ENCODE data around the gene LPP. TPM values are rescaled to one million over a fixed set of nuclear protein-coding genes. Genes with fewer than 3 reads are reported as not detected.

LPP gene
- total RNA-seq, 6 donors from 2014 or later, result 86.0 to 196 (median 160) TPM

DNA sequence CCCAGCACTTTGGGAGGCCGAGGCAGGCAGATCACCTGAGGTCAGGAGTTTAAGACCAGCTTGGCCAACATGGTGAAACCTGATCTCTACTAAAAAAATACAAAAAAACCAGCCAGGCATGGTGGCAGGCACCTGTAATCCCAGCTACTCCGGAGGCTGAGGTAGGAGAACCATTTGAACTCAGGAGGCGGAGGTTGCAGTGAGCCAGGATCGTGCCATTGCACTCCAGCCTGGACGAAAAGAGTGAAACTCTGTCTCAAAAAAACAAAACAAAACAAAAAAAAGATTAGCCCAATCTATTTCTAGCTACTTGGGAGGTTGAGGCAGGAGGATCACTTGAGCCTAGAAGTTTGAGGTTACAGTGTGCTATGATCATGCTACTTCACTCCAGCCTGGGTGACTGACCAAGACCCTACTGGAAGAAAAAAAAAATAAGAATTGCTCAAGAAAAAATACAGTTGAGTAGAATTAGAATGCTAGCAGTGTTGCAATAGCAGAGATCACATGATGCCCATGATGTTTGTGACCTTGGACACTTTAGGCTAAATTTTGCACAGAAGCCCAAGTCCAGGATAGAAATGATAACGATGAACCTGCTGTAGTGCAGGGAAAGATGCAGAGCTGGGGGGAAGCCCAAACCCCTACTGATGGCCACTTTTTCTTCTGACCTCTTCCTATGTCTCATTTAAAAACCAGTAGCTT, 162.2 kb downstream of the LPP start:
- Histone ChIP-seq H3K4me1 (peaks cover 0 to 10% (median 3%) of the 10 kb centered on the region in 4 donors), H3K9me3 (no peaks in the 10 kb centered on the region), H3K27me3 (no peaks in the 10 kb centered on the region), H3K27ac (no peak overlapping the region), H3K36me3 (peaks cover 0 to 2% (median 0%) of the 10 kb centered on the region in 4 donors), H3K4me3 (no peak overlapping the region)
- peak in 1 of 2 donors; percentile 70 for ATAC-seq (ENCODE audit: low FRiP score in 2 of 2)
- TF ChIP-seq EP300 (IDR thresholded peaks at IDR 0.05) (no peak), POLR2AphosphoS5 (IDR thresholded peaks at IDR 0.05) (no peak), POLR2A (IDR thresholded peaks at IDR 0.05) (no peak)
- TF ChIP-seq, protein P1, sequence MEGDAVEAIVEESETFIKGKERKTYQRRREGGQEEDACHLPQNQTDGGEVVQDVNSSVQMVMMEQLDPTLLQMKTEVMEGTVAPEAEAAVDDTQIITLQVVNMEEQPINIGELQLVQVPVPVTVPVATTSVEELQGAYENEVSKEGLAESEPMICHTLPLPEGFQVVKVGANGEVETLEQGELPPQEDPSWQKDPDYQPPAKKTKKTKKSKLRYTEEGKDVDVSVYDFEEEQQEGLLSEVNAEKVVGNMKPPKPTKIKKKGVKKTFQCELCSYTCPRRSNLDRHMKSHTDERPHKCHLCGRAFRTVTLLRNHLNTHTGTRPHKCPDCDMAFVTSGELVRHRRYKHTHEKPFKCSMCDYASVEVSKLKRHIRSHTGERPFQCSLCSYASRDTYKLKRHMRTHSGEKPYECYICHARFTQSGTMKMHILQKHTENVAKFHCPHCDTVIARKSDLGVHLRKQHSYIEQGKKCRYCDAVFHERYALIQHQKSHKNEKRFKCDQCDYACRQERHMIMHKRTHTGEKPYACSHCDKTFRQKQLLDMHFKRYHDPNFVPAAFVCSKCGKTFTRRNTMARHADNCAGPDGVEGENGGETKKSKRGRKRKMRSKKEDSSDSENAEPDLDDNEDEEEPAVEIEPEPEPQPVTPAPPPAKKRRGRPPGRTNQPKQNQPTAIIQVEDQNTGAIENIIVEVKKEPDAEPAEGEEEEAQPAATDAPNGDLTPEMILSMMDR (IDR thresholded peaks at IDR 0.05), result no peak
- DNase-seq, result no peak
- WGBS, 2 donors, result 92 to 95% methylated on average over 6 of the region's 6 CpGs

DNA sequence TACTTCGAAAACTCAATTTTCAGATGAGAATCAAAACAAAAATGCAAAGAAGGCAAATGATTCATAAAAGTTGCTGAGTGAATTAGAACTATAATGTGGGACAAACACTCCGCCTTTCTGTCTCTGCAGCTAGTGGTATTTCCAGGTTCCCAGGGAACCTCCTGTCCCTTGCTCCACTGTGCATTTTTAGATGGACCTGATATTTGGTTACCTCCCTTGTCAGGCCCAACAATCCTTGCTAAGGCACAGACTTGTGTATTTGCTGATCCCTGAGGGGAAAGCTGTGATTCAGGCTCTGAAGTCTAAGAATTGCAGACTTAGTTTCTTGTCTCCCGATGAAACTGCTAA, 162.7 kb downstream of the LPP start:
- Histone ChIP-seq H3K27ac (no peak overlapping the region), H3K4me1 (peaks cover 0 to 10% (median 3%) of the 10 kb centered on the region in 4 donors), H3K4me3 (no peak overlapping the region), H3K36me3 (peaks cover 0 to 2% (median 0%) of the 10 kb centered on the region in 4 donors), H3K27me3 (no peaks in the 10 kb centered on the region), H3K9me3 (no peaks in the 10 kb centered on the region)
- 90 to 96% methylated on average over 3 of the region's 3 CpGs for WGBS, 2 donors
- ATAC-seq (ENCODE audit: low FRiP score in 2 of 2) (peak in 1 of 2 donors; percentile 29), DNase-seq (no peak)
- TF ChIP-seq POLR2A (IDR thresholded peaks at IDR 0.05) (no peak), EP300 (IDR thresholded peaks at IDR 0.05) (no peak), POLR2AphosphoS5 (IDR thresholded peaks at IDR 0.05) (no peak)
- TF ChIP-seq, protein P1 (IDR thresholded peaks at IDR 0.05), result no peak

DNA sequence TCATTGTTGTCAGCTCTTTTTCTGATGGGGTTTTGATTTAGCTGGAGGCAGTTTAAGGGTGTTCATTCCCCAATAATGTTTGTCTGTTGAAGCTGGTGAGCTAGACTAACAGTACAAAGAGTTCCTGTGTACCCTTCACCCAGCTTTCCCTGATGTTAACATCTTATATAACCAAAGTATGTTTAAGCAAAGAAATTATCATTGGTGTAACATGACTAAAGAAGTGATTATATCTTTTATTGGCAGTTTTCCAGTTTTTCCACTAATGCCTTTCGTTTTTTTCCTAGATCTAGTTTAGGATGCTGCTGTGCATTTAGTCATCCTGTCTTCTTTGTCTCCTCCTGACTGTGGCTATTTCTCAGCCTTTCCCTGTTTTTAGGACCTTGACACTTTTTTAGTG, 165.6 kb downstream of the LPP start:
- Histone ChIP-seq H3K4me1 (peaks cover 0 to 10% (median 3%) of the 10 kb centered on the region in 4 donors), H3K27ac (no peak overlapping the region), H3K27me3 (no peaks in the 10 kb centered on the region), H3K4me3 (no peak overlapping the region), H3K9me3 (no peaks in the 10 kb centered on the region), H3K36me3 (no peaks in the 10 kb centered on the region)
- ATAC-seq (ENCODE audit: low FRiP score in 2 of 2), result no peak
- no peak for DNase-seq
- WGBS, 2 donors, result 42 to 56% methylated on average over 1 of the region's 1 CpG
- TF ChIP-seq EP300 (IDR thresholded peaks at IDR 0.05), result no peak
- TF ChIP-seq, protein P1 (IDR thresholded peaks at IDR 0.05), result no peak
- no peak for TF ChIP-seq POLR2A (IDR thresholded peaks at IDR 0.05)
- no peak for TF ChIP-seq POLR2AphosphoS5 (IDR thresholded peaks at IDR 0.05)

DNA sequence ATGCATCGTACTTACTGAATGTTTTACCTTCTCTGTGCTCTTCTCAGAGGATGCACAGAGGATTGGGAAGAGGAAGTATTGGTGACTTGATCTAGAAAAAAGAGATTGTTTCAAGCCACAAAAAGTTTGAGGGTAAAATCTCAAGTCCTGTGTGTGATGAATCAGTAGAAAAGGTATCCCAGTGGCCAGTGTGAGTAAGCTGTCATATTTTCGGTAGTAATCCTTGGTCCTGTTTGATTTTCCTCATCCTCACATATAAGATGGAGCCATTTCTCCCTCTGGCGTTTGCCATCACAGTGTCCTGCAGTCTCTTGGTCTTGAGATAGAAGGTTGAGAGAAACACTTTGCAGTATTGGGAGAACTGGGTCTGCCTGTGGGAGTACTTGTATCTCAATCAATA, 166.8 kb downstream of the LPP start:
- TF ChIP-seq EP300 (IDR thresholded peaks at IDR 0.05) (no peak), POLR2AphosphoS5 (IDR thresholded peaks at IDR 0.05) (no peak), POLR2A (IDR thresholded peaks at IDR 0.05) (no peak)
- TF ChIP-seq, protein P1 (IDR thresholded peaks at IDR 0.05), result no peak
- no peak for DNase-seq
- no peaks in the 10 kb centered on the region for H3K27me3 ChIP-seq
- ATAC-seq (ENCODE audit: low FRiP score in 2 of 2), result no peak
- peaks cover 0 to under 1% (median 0%) of the 10 kb centered on the region in 4 donors for H3K36me3 ChIP-seq
- no peak overlapping the region for H3K27ac ChIP-seq
- H3K4me3 ChIP-seq, result no peak overlapping the region
- H3K4me1 ChIP-seq, result peaks cover 0 to 10% (median 4%) of the 10 kb centered on the region in 4 donors
- WGBS, 2 donors, result 93 to 98% methylated on average over 3 of the region's 3 CpGs
- H3K9me3 ChIP-seq, result no peaks in the 10 kb centered on the region

DNA sequence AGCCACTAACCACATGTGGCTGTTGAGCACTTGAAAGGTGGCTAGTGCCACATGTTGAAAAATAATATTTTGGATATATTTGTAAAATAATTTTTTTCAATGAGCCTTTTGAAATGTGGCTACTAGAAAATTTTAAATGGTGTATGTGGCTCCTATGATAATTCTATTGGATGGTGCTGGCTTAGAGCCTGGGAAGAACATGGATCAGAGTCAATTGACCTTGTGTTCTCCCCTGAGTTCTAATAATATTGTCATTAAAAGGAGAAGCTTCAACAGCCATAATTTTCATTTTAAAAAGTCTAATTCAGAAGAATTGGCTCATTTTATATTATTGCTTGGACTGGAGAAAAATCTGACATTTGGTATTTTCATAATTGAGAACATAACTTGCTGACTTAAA, 167.3 kb downstream of the LPP start:
- no peak overlapping the region for H3K27ac ChIP-seq

More for the DNA sequence above, 167.3 kb downstream of the LPP start:
- no peak for DNase-seq
- TF ChIP-seq POLR2AphosphoS5 (IDR thresholded peaks at IDR 0.05), result no peak
- no peak for TF ChIP-seq POLR2A (IDR thresholded peaks at IDR 0.05)
- no peak for TF ChIP-seq EP300 (IDR thresholded peaks at IDR 0.05)
- TF ChIP-seq, protein P1 (IDR thresholded peaks at IDR 0.05), result no peak
- ATAC-seq (ENCODE audit: low FRiP score in 2 of 2), result no peak
- no peaks in the 10 kb centered on the region for H3K27me3 ChIP-seq
- H3K36me3 ChIP-seq, result peaks cover 0 to 5% (median 0%) of the 10 kb centered on the region in 4 donors
- H3K9me3 ChIP-seq, result no peaks in the 10 kb centered on the region
- H3K4me3 ChIP-seq, result no peak overlapping the region
- peaks cover 0 to 9% (median 6%) of the 10 kb centered on the region in 4 donors for H3K4me1 ChIP-seq
